SK-N-SH (cell line): ENCODE results near the gene CELF5. TPM values are rescaled to one million over a fixed set of nuclear protein-coding genes. Genes with fewer than 3 reads are reported as not detected.

Experiments
- CTCF ChIA-PET: fragments of 300-600, 350-600 bp; formaldehyde crosslinking; extraction: SDS; loops from one replicate; lab custom pipeline; 2021; lab: Yijun Ruan, JAX
- POLR2A ChIA-PET: fragments of 350-600 bp; sonication (Branson Sonifier 250); formaldehyde crosslinking; extraction: SDS; loops from one replicate; lab custom pipeline; 2020; ENCODE audit warnings: antibody characterized with exemption, inconsistent platforms; lab: Yijun Ruan, JAX
- DNase-seq: peaks from one replicate; pipeline ENCODE4 v3.0.0; 2012
- H2AFZ ChIP-seq: fragments of 200-600 bp; sonication (generic); 2 replicates; pipeline ENCODE4 v1.8.1; 2016; ENCODE audit warnings: antibody characterized with exemption, mild to moderate bottlenecking, low read depth
- H3F3A ChIP-seq: fragments of 200-600 bp; sonication (generic); replicated peaks from 2 replicates; pipeline ENCODE3; 2016; ENCODE audit warnings: antibody characterized with exemption, mild to moderate bottlenecking; ENCODE audit not compliant: insufficient read depth
- H3K27ac ChIP-seq, 2 experiments: fragments of 200-500 bp in 1 of 2; fragments of 200-600 bp in 1 of 2; sonication (Bioruptor generic) in 1 of 2; sonication (generic), shearing (Covaris generic) in 1 of 2; 2 replicates each; pipeline versions ENCODE4 v1.5.1 to v1.6.1; 2014 to 2016; ENCODE audit warnings: low read depth in 2 of 2, inconsistent platforms in 1 of 2, low read length in 1 of 2, mild to moderate bottlenecking in 1 of 2, mixed read lengths in 1 of 2
- H3K27me3 ChIP-seq: fragments of 200-600 bp; sonication (generic), shearing (Covaris generic); 2 replicates; pipeline ENCODE4 v1.6.1; 2016; ENCODE audit warnings: mixed run types; ENCODE audit not compliant: insufficient read depth
- H3K36me3 ChIP-seq, 2 experiments: fragments of 200-500 bp in 1 of 2; fragments of 200-600 bp in 1 of 2; sonication (Bioruptor generic) in 1 of 2; sonication (generic) in 1 of 2; replicated peaks in 1 of 2; 2 replicates each; pipeline versions ENCODE3 to v1.5.1; 2014 to 2016; ENCODE audit warnings: low read length in 1 of 2, mild to moderate bottlenecking in 1 of 2; ENCODE audit not compliant: insufficient read depth in 2 of 2, control insufficient read depth in 1 of 2
- H3K4me1 ChIP-seq, 2 experiments: fragments of 200-500 bp in 1 of 2; fragments of 200-600 bp in 1 of 2; sonication (Bioruptor generic) in 1 of 2; sonication (generic), shearing (Covaris generic) in 1 of 2; 2 replicates each; pipeline versions ENCODE4 v1.5.1 to v1.6.1; 2014 to 2016; ENCODE audit warnings: low read depth in 1 of 2, low read length in 1 of 2, mixed run types in 1 of 2; ENCODE audit not compliant: insufficient read depth in 2 of 2, control insufficient read depth in 1 of 2
- H3K4me2 ChIP-seq: fragments of 200-600 bp; sonication (generic), shearing (Covaris generic); 2 replicates; pipeline ENCODE4 v1.6.1; 2017; ENCODE audit warnings: mixed run types
- H3K4me3 ChIP-seq, 2 experiments: fragments of 200-500 bp in 1 of 2; fragments of 200-600 bp in 1 of 2; sonication (Bioruptor generic) in 1 of 2; sonication (generic), shearing (Covaris generic) in 1 of 2; 2 replicates each; pipeline versions ENCODE4 v1.5.1 to v1.8.1; 2014 to 2016; ENCODE audit warnings: low read depth in 2 of 2, inconsistent platforms in 1 of 2, low read length in 1 of 2, mild to moderate bottlenecking in 1 of 2, mixed read lengths in 1 of 2, moderate library complexity in 1 of 2
- H3K79me2 ChIP-seq: fragments of 200-600 bp; sonication (generic); 2 replicates; pipeline ENCODE4 v1.8.1; 2017; ENCODE audit warnings: mild to moderate bottlenecking; ENCODE audit not compliant: insufficient read depth
- H3K9ac ChIP-seq: fragments of 200-600 bp; sonication (generic); 2 replicates; pipeline ENCODE4 v1.6.1; 2017; ENCODE audit warnings: mixed run types
- H3K9me2 ChIP-seq: fragments of 200-600 bp; sonication (generic); 2 replicates; pipeline ENCODE4 v1.6.1; 2017; ENCODE audit warnings: mixed run types
- H3K9me3 ChIP-seq: fragments of 200-600 bp; sonication (generic); 2 replicates; pipeline ENCODE4 v1.6.1; 2017; ENCODE audit warnings: mixed run types, mild to moderate bottlenecking, moderate library complexity
- H4K20me1 ChIP-seq: fragments of 200-600 bp; sonication (generic); 2 replicates; pipeline ENCODE4 v1.6.1; 2017; ENCODE audit warnings: mild to moderate bottlenecking, mixed run types; ENCODE audit not compliant: insufficient read depth
- CHD2 ChIP-seq: fragments of 150-350 bp; IDR thresholded peaks from 2 replicates; pipeline ENCODE4 v1.6.1; 2018; ENCODE audit warnings: low read length; ENCODE audit not compliant: partially characterized antibody
- ELF1 ChIP-seq: IDR thresholded peaks from 2 replicates; pipeline ENCODE4 v1.4.0; 2012
- FOXJ3 ChIP-seq: sonication (generic); formaldehyde crosslinking; IDR thresholded peaks from 2 replicates; pipeline ENCODE4 v1.5.1; 2020; ENCODE audit warnings: mild to moderate bottlenecking, missing genetic modification reagents
- IRF3 ChIP-seq: fragments of 150-350 bp; IDR thresholded peaks from 2 replicates; pipeline ENCODE4 v1.6.1; 2016; ENCODE audit warnings: mild to moderate bottlenecking, low read depth, low read length
- JUND ChIP-seq: IDR thresholded peaks from 2 replicates; pipeline ENCODE4 v1.4.0; 2012
- PBX3 ChIP-seq: IDR thresholded peaks from 2 replicates; pipeline ENCODE4; 2012
- POLR2AphosphoS5 ChIP-seq: IDR thresholded peaks from 2 replicates; pipeline ENCODE4 v1.6.1; 2012; ENCODE audit warnings: low read depth, low read length
- RAD21 ChIP-seq: IDR thresholded peaks from 2 replicates; pipeline ENCODE4 v1.6.1; 2012; ENCODE audit warnings: mild to moderate bottlenecking, low read length
- RCOR1 ChIP-seq: fragments of 150-350 bp; IDR thresholded peaks from 2 replicates; pipeline ENCODE4 v1.6.1; 2017; ENCODE audit warnings: antibody characterized with exemption, low read length
- REST ChIP-seq: IDR thresholded peaks from 2 replicates; pipeline ENCODE4 v1.6.1; 2012; ENCODE audit warnings: mild to moderate bottlenecking, low read depth, low read length, moderate library complexity
- RFX5 ChIP-seq: IDR thresholded peaks from 2 replicates; pipeline ENCODE4 v1.6.1; 2012; ENCODE audit warnings: mild to moderate bottlenecking, improper control_type of control experiment, low read length
- TAF1 ChIP-seq: IDR thresholded peaks from 2 replicates; pipeline ENCODE4 v1.6.1; 2012; ENCODE audit warnings: low read depth, mild to moderate bottlenecking, low read length, moderate library complexity, borderline replicate concordance
- TEAD4 ChIP-seq: IDR thresholded peaks from 2 replicates; pipeline ENCODE4 v1.4.0; 2012; ENCODE audit warnings: mild to moderate bottlenecking, borderline replicate concordance; ENCODE audit not compliant: insufficient read depth
- ZBTB33 ChIP-seq: IDR thresholded peaks from 2 replicates; pipeline ENCODE4 v1.4.0; 2012; ENCODE audit warnings: low read depth, borderline replicate concordance
- WGBS: methylation state at CpG from one replicate; pipeline ENCODE4 v1.1.6; 2017; ENCODE audit warnings: low lambda C conversion rate; 5-methylcytosine and 5-hydroxymethylcytosine counted together
- polyA plus RNA-seq, 3 experiments: library from polyadenylated mRNA; depleted of rRNA; stranded (reverse); fragments of >200 nt; gene quantifications; 2 replicates each; pipeline ENCODE4 v1.2.3, GENCODE V29; 2012

Gene CELF5
- polyA plus RNA-seq, 1 of the 3 experiments (the other 2 are of a cell fraction): 0.33 TPM

- no peak overlapping the region for H3K27ac ChIP-seq
- no peaks in the 10 kb centered on the region for H3K9me3 ChIP-seq
- H3K36me3 ChIP-seq: no peaks in the 10 kb centered on the region
- H3K79me2 ChIP-seq: no peaks in the 10 kb centered on the region
- H3F3A ChIP-seq: no peaks in the 10 kb centered on the region
- peaks cover 5% of the 10 kb centered on the region; the same call in 1 of the 2 replicates for H3K27me3 ChIP-seq
- no peaks in the 10 kb centered on the region for H4K20me1 ChIP-seq
- no peak for TF ChIP-seq ZBTB33
- no peak for TF ChIP-seq REST
- TF ChIP-seq RFX5: no peak
- TF ChIP-seq TAF1: no peak
- no peak for TF ChIP-seq RCOR1
- TF ChIP-seq POLR2AphosphoS5: no peak
- TF ChIP-seq RAD21: no peak
- no peak for TF ChIP-seq PBX3
- no peak for TF ChIP-seq IRF3
- TF ChIP-seq ELF1: no peak
- no peak for TF ChIP-seq JUND
- no peak for TF ChIP-seq FOXJ3 (CRISPR knock-in tag)
- no peak for TF ChIP-seq TEAD4
- TF ChIP-seq CHD2: no peak
- no peak overlapping the region for H3K9ac ChIP-seq
- H3K4me1 ChIP-seq: no peaks in the 10 kb centered on the region; a peak in 1 of 4 replicates
- no peak overlapping the region for H3K4me3 ChIP-seq
- no peaks in the 10 kb centered on the region for H3K9me2 ChIP-seq
- WGBS: 57% methylated on average over 6 of the region's 6 CpGs
- ChIA-PET POLR2A (no interaction called here), CTCF (interaction anchor here (2.0 to 2.4 kb wide), 2 partner anchors 15 to 41 kb away, joined by 5 to 8 read pairs; partner anchors contain the start of gene CELF5)
- H3K4me2 ChIP-seq: no peak overlapping the region
- DNase-seq: no peak
- no peak overlapping the region for H2AFZ ChIP-seq
Observed at GRCh38 chr19:3265432-3265831, 41.0 kb downstream of the CELF5 start.
